CD4-positive, alpha-beta T cell treated with Interleukin-4 for 4 hours (primary cell): ENCODE measurements around the gene MED29.

Experiments
- DNase-seq: peaks from one replicate; pipeline ENCODE4 v3.0.0-alpha.2; 2020

Gene MED29

DNA sequence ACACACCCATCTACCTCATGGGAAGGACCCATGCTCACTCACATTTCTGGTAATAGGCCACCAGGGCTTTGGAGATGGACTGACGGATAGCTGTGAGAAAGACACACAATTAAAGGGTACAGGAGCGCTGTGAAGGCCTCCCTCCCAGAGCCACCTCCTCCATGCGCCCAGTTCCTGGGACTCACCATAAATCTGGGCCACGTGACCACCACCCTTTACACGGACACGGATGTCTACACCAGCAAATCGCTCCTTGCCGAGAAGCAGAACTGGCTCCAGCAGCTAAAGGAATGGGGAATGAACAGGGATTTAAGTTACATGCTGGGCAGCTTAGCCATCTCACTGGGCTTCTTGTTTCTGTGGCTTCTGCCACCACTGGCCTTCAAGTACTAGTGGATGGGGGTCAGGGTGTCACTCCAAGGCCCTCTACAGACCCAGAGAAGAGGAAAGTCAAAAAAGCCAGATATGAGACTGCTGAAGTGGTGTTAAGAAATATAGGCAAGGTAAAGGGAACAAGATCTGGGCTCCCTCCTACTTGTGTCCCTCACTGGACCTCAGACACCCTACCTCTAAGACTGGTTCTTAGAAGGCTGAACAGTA, 42.4 kb downstream of the MED29 start:
- DNase-seq: no peak

DNA sequence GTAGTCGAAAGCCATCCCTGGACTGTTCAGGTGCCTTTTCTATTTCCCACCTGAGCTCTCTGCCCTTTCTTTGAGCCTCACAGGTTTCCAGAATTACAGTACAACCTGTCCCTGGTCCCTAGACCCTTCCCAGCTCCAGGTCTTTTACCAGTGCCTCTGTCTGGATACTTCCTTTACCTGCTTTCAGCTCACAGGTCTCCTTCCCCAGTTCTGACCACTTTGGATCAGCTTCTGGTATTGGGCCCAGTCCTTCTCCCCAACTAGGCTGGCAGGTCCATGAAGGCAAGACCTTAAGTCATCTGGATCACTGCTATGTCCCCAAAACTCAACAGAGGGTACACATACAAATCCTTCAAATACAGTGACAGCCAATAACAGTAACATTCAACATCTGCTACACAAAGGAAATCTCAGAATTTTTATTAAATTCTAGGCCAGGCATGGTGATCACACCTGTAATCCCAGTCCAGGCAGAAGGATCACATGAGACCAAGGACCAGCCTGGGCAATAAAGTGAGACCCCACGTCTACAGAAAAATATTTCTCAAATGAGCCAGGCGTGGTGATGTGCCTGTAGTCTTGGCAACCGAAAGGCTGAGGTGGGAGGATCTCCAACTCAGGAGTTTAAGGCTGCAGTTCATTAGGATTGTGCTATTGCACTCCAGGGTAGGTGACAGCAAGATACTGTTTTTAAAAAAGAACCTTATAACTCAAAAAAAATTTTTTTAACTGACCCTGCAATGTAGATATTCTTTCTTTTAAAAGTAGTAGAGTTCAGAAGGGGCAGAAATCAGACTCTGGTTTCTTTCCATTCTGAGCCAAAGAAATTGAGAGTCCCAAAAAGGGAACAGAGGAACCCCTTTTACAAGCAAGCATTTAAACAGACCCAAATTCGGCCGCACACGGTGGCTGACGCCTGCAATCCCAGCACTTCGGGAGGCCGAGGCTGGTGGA, 43.2 kb downstream of the MED29 start:
- DNase-seq: no peak

DNA sequence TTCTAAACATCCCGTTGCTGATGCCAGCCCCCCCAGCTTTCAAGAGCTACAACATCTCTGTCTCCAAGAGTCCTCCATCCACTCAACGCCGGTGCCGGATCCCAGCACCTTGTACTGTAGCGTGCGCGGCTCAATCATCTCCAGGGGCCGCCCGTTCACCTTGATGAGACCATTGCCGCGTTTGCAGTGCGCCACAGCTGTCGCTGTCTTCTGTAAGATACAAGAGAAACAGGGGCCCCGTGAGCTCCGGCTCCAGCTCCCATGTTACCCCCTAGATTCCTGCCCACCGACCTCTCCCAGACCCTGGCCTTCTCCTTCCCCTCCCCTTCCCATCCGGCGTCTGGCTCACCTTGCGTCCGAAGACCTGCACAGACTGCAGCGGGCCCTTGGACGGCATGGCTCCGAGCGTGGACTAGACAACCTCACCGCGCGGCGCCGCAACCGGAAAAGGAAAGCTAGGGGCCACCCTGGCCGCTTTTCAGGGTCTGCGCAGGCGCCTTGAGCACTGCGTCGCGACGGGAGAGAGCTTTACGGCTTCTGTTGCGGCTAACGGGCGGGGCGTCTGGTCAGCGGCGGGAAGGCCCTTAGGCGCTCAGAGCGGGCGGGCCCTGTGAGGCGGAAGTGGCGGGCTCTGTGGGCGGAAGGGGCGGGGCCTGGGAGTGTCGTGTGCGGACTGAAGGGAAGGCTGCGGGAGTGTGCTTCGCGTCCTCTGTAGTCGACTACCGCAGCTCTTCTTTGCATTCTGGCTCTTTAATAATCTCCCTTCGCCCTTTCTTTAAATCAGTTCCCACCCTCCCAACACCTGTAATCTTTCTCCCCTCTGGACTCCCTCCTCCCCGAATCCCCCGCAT, 44.5 kb downstream of the MED29 start, which contains the start of gene RPS16:
Gene RPS16 (minus strand): TSS at position 451 of the 851 bp plus-strand sequence. CDS start 54 bp downstream, at position 397.
- DNase-seq: peak; percentile 99

DNA sequence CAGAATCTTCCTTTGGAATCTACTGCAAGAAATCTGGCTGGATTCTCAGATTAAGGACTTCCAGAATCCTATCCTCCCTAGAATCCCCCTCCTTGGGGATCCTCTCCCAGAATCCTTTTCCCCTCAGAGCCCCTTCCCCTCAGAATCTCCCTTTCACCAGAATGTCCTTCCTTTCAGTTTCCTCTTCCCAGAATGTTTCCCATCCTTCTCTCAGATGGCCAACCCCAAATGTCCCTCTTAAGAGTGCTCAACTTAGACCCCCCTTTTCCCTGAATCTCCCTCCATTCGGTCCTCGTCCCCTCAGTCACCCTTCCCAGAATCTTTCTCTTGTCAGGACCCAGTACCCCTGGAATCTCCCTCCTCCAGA, 45.2 kb downstream of the MED29 start:
- DNase-seq: no peak

DNA sequence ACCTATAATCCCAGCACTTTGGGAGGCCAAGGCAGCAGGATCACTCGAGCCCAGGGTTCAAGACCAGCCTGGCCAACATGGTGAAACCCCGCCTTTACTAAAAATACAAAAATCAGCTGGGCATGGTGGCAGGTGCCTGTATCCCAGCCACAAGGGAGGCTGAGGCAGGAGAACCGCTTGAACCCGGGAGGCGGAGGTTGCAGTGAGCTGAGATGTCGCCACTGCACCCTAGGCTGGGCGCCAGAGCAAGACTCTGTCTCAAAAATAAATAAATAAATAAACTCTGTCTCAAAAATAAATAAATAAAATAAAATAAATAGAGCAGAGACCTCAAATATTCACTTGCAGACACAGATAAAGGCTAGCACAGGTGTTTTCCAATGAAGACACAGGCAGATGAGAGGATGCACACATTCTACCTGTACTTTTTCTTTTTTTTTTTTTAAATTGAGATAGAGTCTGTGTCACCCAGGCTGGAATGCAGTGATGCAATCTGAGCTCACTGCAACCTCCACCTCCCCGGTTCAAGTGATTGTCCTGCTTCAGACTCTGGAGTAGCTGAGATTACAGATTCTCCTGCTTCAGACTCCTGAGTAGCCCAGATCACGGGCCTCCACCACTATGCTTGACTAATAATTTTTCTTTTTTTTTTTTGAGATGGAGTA, 47.2 kb downstream of the MED29 start:
- no peak for DNase-seq

DNA sequence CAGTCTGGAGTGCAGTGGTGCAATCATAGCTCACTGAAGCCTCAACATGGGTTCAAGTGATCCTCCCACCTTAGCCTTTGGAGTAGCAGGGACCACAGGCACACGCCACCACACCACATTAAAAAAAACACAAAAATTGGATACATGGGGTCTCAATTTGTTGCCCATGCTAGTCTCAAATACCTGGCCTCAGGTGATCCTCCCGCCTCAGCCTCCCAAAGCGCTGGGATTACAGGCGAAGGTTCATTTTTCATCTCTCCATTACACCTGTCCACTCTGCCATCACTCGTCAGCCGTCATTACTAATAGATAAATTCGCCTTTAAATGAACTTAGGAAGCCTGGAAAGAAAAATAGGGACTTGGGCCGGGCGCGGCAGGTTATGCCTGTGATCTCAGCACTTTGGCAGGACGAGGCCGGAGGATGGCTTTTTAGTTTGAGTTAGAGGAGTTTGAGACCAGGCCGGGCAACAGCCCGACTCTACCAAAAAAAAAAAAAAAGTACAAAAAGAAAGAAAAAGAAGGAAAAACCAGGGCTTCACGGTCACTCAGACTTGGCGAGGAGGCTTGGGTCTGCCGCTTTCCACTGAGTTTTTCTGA, 53.5 kb downstream of the MED29 start:
- DNase-seq: no peak

DNA sequence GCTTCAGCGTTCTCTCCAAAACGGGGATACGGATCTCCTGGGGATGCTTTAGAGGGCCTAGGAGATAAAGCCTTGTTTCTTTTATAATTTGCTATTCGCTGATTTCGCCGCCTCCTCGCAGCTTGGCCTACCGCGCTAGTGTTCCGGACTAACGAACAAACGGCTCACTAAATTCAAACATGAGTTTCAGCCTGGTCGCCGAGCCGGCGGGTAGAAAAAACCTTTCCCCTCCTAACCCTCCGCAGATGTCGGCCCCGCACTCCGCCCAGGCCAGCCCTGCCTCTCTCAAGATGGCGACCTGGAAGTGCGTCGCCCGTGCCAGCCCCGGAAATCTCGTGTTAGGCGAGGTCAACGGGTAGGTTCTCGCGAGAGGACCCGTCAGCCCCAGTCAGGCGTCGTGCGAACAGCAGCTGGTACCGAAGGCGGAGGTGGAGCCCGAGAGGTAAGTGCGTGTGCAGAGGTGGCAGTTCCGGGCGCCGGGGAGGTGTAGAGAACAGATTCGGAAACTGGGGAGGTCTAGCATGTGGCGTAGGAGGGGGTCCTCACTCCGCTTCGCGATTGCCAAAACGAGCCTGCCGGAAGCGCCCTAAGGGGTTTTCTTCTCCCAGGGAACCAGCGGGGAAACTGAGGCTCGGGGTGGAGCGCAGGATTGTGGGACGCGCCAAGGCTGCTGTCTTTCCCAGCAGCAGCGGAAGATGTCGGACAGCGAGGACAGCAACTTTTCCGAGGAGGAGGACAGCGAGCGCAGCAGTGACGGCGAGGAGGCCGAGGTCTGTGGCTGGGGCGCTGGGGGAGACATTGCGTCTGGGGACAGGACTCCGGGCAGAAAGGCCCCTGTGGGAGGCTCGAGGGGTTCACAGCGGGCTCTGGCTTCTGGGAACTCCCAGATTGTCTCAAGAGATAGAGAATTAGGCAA, 54.3 kb downstream of the MED29 start, which contains the start of gene SUPT5H:
Gene SUPT5H (plus strand): TSS at position 387 of the 916 bp plus-strand sequence. CDS start 309 bp downstream, at position 696.
- peak; percentile 99 for DNase-seq

DNA sequence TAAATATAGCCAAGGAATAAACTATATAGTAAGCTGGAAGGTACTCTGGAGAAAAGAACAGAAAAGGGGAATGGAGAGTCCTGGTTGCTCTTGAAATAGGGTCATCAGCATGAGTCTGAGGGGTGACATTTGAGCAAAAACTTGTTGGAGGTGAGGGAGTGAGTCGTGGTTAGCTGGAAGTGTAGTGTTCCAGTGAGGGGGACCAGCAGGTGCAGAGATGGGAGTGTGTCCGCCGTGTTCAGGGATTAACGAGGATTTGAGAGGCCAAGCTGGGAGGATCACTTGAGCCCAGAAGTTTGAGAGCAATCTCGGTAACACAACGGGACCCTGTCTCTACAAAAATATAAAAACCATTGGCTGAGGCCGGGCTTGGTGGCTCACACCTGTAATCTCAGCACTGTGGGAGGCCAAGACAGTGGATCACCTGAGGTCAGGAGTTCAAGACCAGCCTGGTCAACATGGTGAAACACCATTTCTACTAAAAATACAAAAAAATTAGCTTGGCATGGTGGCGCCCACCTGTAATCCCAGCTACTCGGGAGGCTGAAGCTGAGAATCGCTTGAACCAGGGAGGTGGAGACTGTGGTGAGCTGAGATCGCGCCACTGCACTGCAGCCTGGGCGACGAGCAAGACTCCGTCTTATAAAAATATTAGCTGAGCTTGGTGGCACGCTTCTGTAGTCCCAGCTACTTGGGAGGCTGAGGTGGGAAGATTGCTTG, 55.3 kb downstream of the MED29 start:
- no peak for DNase-seq

DNA sequence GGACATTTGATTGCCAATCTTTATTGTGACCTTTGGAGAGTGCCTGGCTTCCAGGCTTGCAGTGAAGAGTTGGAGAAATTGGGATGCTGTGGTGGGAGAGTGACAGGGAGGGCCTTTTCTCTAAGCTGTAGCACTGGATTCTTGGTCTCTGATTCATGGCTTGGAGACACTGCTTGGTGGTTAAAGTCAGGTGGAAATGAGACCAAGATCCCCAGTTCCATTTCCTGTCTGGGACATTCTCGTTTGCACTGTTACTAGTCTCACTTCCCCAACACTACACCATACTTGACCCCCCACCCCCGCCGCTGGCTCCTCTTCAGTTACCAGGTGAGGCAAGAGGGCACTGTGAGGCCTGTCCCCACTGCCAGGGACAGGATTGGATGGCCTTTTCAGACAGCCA, 57.1 kb downstream of the MED29 start:
- DNase-seq: no peak

DNA sequence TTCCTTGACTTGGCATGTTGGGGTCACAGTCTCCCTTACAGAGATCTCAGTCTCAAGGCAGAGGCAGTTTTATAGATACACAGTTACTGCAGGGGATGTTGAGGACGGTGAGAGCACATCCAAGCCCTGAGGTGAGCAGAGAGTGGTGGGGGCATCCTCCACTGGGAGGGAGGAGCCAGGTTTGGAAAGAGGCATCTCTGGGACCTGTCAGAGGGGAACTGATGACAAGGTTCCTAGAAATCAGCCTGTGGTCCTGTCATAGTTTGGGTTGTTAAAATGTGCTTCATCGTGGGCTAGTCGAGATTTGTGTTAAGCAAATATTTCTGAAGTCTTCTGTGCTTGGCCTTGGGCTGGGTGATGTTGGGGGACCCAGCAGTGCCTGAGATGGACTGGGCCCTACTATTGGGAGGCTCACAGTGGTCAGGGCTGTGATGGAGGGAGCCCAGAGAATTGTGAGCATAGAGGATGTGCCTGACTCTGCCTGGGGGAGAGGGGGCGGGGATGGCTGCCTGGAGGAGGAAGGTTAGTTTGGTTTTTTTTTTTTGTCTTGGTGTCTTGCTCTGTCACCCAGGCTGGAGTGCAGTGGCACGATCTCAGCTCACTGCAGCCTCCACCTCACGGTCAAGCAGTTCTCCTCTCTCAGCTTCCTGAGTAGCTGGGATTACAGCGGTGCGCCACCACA, 58.1 kb downstream of the MED29 start:
- DNase-seq: no peak
